Hepatocyte (in vitro differentiated cells): ENCODE results near the gene LIME1. TPM values are rescaled to one million over a fixed set of nuclear protein-coding genes. Genes with fewer than 3 reads are reported as not detected.

Experiments
- DNase-seq: peaks from one replicate; pipeline ENCODE4 v3.0.0-alpha.2; 2016; ENCODE audit warnings: low spot score
- H2AFZ ChIP-seq: fragments of 200-600 bp; sonication (generic); 2 replicates; pipeline ENCODE4 v1.6.0; 2016; ENCODE audit warnings: antibody characterized with exemption, mild to moderate bottlenecking
- H3K27ac ChIP-seq: fragments of 200-600 bp; sonication (generic); 2 replicates; pipeline ENCODE4 v1.5.1; 2016; ENCODE audit warnings: mild to moderate bottlenecking
- H3K27me3 ChIP-seq: fragments of 200-600 bp; sonication (generic); 2 replicates; pipeline ENCODE4 v1.6.1; 2016
- H3K36me3 ChIP-seq: fragments of 200-600 bp; sonication (generic); replicated peaks from 2 replicates; pipeline ENCODE4 v1.5.1; 2016; ENCODE audit warnings: low read depth; ENCODE audit not compliant: insufficient read depth
- H3K4me1 ChIP-seq: fragments of 200-600 bp; sonication (generic); 2 replicates; pipeline ENCODE4 v1.5.1; 2016; ENCODE audit warnings: mild to moderate bottlenecking, moderate library complexity; ENCODE audit not compliant: insufficient read depth
- H3K4me2 ChIP-seq: fragments of 200-600 bp; sonication (generic); 2 replicates; pipeline ENCODE4 v1.6.0; 2016
- H3K4me3 ChIP-seq: fragments of 200-600 bp; sonication (generic); 2 replicates; pipeline ENCODE4 v1.5.1; 2016; ENCODE audit warnings: mild to moderate bottlenecking
- H3K79me2 ChIP-seq: fragments of 200-600 bp; sonication (generic); 2 replicates; pipeline ENCODE4 v1.6.0; 2017; ENCODE audit warnings: mild to moderate bottlenecking
- H3K9me2 ChIP-seq: fragments of 200-600 bp; sonication (generic); replicated peaks from 2 replicates; pipeline ENCODE4 v1.6.0; 2017; ENCODE audit warnings: mild to moderate bottlenecking; ENCODE audit not compliant: insufficient read depth
- H3K9me3 ChIP-seq: fragments of 200-600 bp; sonication (generic); 2 replicates; pipeline ENCODE4 v1.5.1; 2016; ENCODE audit warnings: low read depth, mild to moderate bottlenecking
- H4K20me1 ChIP-seq: fragments of 200-600 bp; sonication (generic); 2 replicates; pipeline ENCODE4 v1.6.0; 2016; ENCODE audit warnings: mild to moderate bottlenecking; ENCODE audit not compliant: insufficient read depth, poor library complexity, severe bottlenecking
- CTCF ChIP-seq: fragments of 200-600 bp; sonication (generic); IDR thresholded peaks from 2 replicates; pipeline ENCODE4 v1.5.1; 2016; ENCODE audit warnings: antibody characterized with exemption, mild to moderate bottlenecking; ENCODE audit not compliant: poor library complexity
- EZH2 ChIP-seq: fragments of 200-600 bp; sonication (generic); IDR thresholded peaks from 2 replicates; pipeline ENCODE4 v1.6.1; 2016; ENCODE audit warnings: antibody characterized with exemption, mild to moderate bottlenecking, borderline replicate concordance
- EZH2phosphoT487 ChIP-seq: fragments of 200-600 bp; sonication (generic); IDR thresholded peaks from one replicate; pipeline ENCODE4 v1.6.1; 2018; ENCODE audit warnings: antibody characterized with exemption, mild to moderate bottlenecking, low read depth, moderate library complexity; ENCODE audit not compliant: unreplicated experiment, severe bottlenecking
- WGBS: methylation state at CpG from one replicate; pipeline ENCODE4 v1.1.6; 2016; ENCODE audit warnings: low lambda C conversion rate; ENCODE audit errors: missing lambda C conversion rate; 5-methylcytosine and 5-hydroxymethylcytosine counted together
- polyA plus RNA-seq: library from polyadenylated mRNA; unstranded; fragments of >200 nt; fragmentation: Nextera tagmentation; extraction: Ambion mirVana; gene quantifications from 2 replicates; pipeline ENCODE4 v1.2.1, GENCODE V29; 2016
- total RNA-seq: library from RNA; depleted of rRNA; stranded (reverse); fragments of >200 nt; gene quantifications from 2 replicates; pipeline ENCODE4 v1.2.3, GENCODE V29; 2014

LIME1 gene
- total and polyA plus RNA-seq, 2 experiments from 2014 or later: 11.7 to 20.7 TPM

GRCh38 chr20:63693733-63694583, 42.5 kb upstream of the LIME1 start:
- peaks cover 10% of the 10 kb centered on the region for H3K4me1 ChIP-seq
- no peaks in the 10 kb centered on the region for H3K9me2 ChIP-seq
- no peaks in the 10 kb centered on the region for H4K20me1 ChIP-seq
- no peaks in the 10 kb centered on the region for H3K36me3 ChIP-seq
- no peak overlapping the region for H3K4me3 ChIP-seq
- no peak overlapping the region for H3K4me2 ChIP-seq
- WGBS: 97% methylated on average over 21 of the region's 21 CpGs
- H3K79me2 ChIP-seq: no peaks in the 10 kb centered on the region
- TF ChIP-seq EZH2phosphoT487: no peak
- TF ChIP-seq EZH2: no peak
- TF ChIP-seq CTCF: no peak
- DNase-seq: no peak
- no peak overlapping the region for H3K27ac ChIP-seq
- no peaks in the 10 kb centered on the region for H3K27me3 ChIP-seq
- no peaks in the 10 kb centered on the region for H3K9me3 ChIP-seq
- H2AFZ ChIP-seq: no peak overlapping the region

- H3K4me1 ChIP-seq: peaks cover 10% of the 10 kb centered on the region
- no peaks in the 10 kb centered on the region for H3K9me2 ChIP-seq
- H3K4me3 ChIP-seq: no peak overlapping the region
- H3K79me2 ChIP-seq: no peaks in the 10 kb centered on the region
- no peak overlapping the region for H3K4me2 ChIP-seq
- no peaks in the 10 kb centered on the region for H4K20me1 ChIP-seq
- H3K9me3 ChIP-seq: no peaks in the 10 kb centered on the region
- 96% methylated on average over 30 of the region's 37 CpGs for WGBS
- TF ChIP-seq EZH2phosphoT487 (no peak), CTCF (no peak), EZH2 (no peak)
- H2AFZ ChIP-seq: no peak overlapping the region
- no peak for DNase-seq
- H3K27me3 ChIP-seq: no peaks in the 10 kb centered on the region
- H3K36me3 ChIP-seq: no peaks in the 10 kb centered on the region
- no peak overlapping the region for H3K27ac ChIP-seq
These were observed 41.7 kb upstream of the LIME1 start for GRCh38 chr20:63694584-63695423.

GRCh38 chr20:63695424-63696305, 40.8 kb upstream of the LIME1 start:
- Histone ChIP-seq H3K27me3 (no peaks in the 10 kb centered on the region), H2AFZ (no peak overlapping the region), H3K9me2 (no peaks in the 10 kb centered on the region), H3K9me3 (no peaks in the 10 kb centered on the region), H3K27ac (no peak overlapping the region), H3K4me1 (peaks cover 10% of the 10 kb centered on the region), H3K4me2 (peak overlapping the region; percentile 86), H4K20me1 (no peaks in the 10 kb centered on the region), H3K4me3 (no peak overlapping the region), H3K36me3 (no peaks in the 10 kb centered on the region), H3K79me2 (no peaks in the 10 kb centered on the region)
- DNase-seq: no peak
- 90% methylated on average over 25 of the region's 25 CpGs for WGBS
- TF ChIP-seq CTCF: no peak
- TF ChIP-seq EZH2: no peak
- TF ChIP-seq EZH2phosphoT487: no peak
